ENCODE results near the gene MACROD2.

The MACROD2 gene

DNA sequence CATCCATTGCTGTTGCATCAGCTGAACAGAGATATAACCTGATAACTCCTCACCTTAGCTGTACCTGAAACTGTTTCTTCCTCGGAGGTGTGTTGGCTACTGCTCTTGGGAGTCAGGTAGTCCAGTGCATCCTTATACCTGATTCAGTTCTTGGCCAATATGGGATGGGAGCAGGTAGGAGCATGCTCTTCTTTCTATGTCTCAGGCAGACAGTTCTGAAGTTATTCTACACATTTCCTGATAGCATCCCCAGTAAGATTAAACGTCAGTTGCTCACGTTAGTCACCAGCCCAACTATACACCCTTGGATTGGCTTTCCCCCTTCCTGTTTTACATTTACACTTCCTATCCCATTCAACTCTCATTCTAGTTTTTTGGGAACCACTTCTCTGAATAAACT lies 586.4 kb downstream of the MACROD2 start:
- DNase-seq (ENCODE audit: low spot score): no peak
- TF ChIP-seq, protein P1, sequence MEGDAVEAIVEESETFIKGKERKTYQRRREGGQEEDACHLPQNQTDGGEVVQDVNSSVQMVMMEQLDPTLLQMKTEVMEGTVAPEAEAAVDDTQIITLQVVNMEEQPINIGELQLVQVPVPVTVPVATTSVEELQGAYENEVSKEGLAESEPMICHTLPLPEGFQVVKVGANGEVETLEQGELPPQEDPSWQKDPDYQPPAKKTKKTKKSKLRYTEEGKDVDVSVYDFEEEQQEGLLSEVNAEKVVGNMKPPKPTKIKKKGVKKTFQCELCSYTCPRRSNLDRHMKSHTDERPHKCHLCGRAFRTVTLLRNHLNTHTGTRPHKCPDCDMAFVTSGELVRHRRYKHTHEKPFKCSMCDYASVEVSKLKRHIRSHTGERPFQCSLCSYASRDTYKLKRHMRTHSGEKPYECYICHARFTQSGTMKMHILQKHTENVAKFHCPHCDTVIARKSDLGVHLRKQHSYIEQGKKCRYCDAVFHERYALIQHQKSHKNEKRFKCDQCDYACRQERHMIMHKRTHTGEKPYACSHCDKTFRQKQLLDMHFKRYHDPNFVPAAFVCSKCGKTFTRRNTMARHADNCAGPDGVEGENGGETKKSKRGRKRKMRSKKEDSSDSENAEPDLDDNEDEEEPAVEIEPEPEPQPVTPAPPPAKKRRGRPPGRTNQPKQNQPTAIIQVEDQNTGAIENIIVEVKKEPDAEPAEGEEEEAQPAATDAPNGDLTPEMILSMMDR (IDR thresholded peaks at IDR 0.05; ENCODE audit: extremely low read depth, missing control alignments): no peak

GRCh38 chr20:14582855-14583254 lies 587.5 kb downstream of the MACROD2 start:
- no peak for DNase-seq (ENCODE audit: low spot score)

DNA sequence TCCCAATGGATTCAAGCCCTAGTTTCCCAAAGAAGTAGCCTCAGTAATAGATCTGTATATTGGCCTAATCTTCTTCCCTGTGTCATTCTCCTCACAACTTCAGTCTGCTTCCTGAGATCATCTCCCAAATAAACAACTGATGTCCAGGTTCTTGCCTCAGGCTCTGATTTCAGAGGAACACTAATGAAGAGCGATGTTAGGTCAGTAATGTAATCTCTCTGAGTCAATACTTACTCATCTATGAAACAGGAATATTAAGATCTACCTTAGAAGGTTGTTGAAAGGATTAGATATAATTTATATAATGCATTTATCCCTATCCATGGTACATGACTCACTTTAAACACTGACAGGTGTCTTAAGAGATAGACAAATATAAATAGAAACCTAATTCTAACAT lies 588.1 kb downstream of the MACROD2 start:
- no peak for DNase-seq (ENCODE audit: low spot score)
- TF ChIP-seq, protein P1 (IDR thresholded peaks at IDR 0.05; ENCODE audit: extremely low read depth, missing control alignments): no peak

More at GRCh38 chr20:14582855-14583254, 587.5 kb downstream of the MACROD2 start:
- TF ChIP-seq, protein P1 (IDR thresholded peaks at IDR 0.05; ENCODE audit: extremely low read depth, missing control alignments): no peak

DNA sequence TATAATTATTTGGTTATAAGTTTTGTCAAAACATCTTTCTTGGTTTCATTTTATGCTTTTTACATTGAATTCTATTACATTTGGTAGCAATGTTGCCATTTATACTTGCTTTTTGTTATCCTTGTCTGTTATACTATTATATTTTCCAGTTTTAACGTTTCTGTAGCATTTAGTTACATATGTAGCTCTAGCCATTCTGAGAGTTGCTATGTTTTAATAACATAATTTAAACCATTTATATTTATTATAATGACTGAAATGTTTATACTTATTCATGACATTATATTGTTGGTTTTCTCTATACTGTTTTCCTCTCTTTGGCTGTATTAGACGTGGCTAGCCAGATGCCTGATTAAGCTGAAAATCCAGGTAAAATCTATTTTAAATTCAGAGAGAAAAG lies 594.1 kb downstream of the MACROD2 start:
- TF ChIP-seq, protein P1 (IDR thresholded peaks at IDR 0.05; ENCODE audit: extremely low read depth, missing control alignments): no peak
- no peak for DNase-seq (ENCODE audit: low spot score)

DNA sequence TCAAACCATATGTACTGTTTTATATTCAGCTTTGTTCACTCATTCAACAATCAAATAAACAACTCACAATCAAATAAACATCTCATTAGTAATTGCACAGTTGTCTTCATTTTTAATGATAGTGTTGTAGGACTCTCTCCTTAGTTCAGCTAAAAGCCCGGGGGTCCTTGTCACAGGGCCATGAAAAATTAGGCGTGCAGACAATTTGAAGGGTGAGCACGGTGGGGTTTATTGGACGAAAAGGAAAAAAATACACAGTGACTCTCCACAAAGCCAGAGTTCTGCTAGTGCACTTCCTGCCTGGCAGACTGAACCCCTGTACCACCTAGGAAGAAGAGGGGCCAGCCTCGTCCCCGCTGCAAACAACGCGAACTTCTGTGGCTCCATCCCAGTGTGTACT lies 599.7 kb downstream of the MACROD2 start:
- TF ChIP-seq, protein P1 (IDR thresholded peaks at IDR 0.05; ENCODE audit: extremely low read depth, missing control alignments): no peak
- no peak for DNase-seq (ENCODE audit: low spot score)

DNA sequence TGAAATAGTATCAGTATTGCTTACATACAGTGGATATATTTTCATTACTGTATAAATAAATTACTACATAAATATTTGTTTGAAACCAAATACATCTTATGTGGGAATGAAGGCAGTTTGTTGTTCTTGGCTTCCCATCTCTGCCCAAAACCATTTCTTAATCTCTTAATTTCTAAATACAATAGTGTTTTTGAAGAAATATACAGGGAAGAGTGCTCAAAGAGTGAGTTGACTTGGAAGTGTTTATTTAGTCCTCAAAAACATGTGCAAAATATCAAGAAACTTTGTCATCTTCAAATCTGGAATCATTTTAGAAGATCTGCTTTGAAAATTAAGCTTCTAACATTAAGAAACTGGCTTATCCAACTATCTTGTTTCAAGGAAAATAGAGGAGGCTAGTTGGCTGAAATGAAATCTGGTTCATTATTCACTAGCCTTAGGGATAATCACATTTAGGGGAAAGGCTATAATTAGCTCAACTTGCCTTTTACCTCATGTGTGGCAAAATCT lies 601.9 kb downstream of the MACROD2 start:
- DNase-seq (ENCODE audit: low spot score): no peak
- TF ChIP-seq, protein P1 (IDR thresholded peaks at IDR 0.05; ENCODE audit: extremely low read depth, missing control alignments): no peak

GRCh38 chr20:14599613-14600012 lies 604.3 kb downstream of the MACROD2 start:
- TF ChIP-seq, protein P1 (IDR thresholded peaks at IDR 0.05; ENCODE audit: extremely low read depth, missing control alignments): no peak
- no peak for DNase-seq (ENCODE audit: low spot score)
